ENCODE results near the gene MAP2K2.

Gene MAP2K2

GRCh38 chr19:4100647-4101495, 23.1 kb downstream of the MAP2K2 start:
- TF ChIP-seq ZFP3 (CRISPR knock-in tag; IDR thresholded peaks at IDR 0.05) (no peak), ZNF70 (CRISPR knock-in tag; IDR thresholded peaks at IDR 0.05) (no peak), TCF4 (CRISPR knock-in tag; IDR thresholded peaks at IDR 0.05; ENCODE audit: borderline replicate concordance) (no peak), ESRRG (CRISPR knock-in tag; IDR thresholded peaks at IDR 0.05) (no peak)
- no peak for ATAC-seq

GRCh38 chr19:4099041-4099764, 24.7 kb downstream of the MAP2K2 start:
- TF ChIP-seq TOX (CRISPR knock-in tag; IDR thresholded peaks at IDR 0.05; ENCODE audit: borderline replicate concordance) (no peak), GLIS3 (CRISPR knock-in tag; IDR thresholded peaks at IDR 0.05) (no peak), RARB (CRISPR knock-in tag; IDR thresholded peaks at IDR 0.05) (no peak), ZFP30 (CRISPR knock-in tag; IDR thresholded peaks at IDR 0.05) (no peak), ESRRG (CRISPR knock-in tag; IDR thresholded peaks at IDR 0.05) (no peak)
- no peak for ATAC-seq

- ATAC-seq: no peak
- TF ChIP-seq OSR1 (CRISPR knock-in tag; IDR thresholded peaks at IDR 0.05): no peak
- TF ChIP-seq BACH2 (CRISPR knock-in tag; IDR thresholded peaks at IDR 0.05; ENCODE audit: borderline replicate concordance): no peak
- no peak for TF ChIP-seq PPARA (CRISPR knock-in tag; IDR thresholded peaks at IDR 0.05; ENCODE audit: borderline replicate concordance)
- no peak for TF ChIP-seq ZFP3 (CRISPR knock-in tag; IDR thresholded peaks at IDR 0.05)
- no peak for TF ChIP-seq SNAI2 (CRISPR knock-in tag; IDR thresholded peaks at IDR 0.05)
- no peak for TF ChIP-seq CREB5 (CRISPR knock-in tag; IDR thresholded peaks at IDR 0.05; ENCODE audit: low read depth)
- TF ChIP-seq PATZ1 (CRISPR knock-in tag; IDR thresholded peaks at IDR 0.05; ENCODE audit: borderline replicate concordance): no peak
- TF ChIP-seq ZNF565 (CRISPR knock-in tag; conservative IDR thresholded peaks at IDR 0.05; ENCODE audit: low read depth): no peak
- TF ChIP-seq TSHZ2 (CRISPR knock-in tag; IDR thresholded peaks at IDR 0.05): no peak
- no peak for TF ChIP-seq ISL1 (CRISPR knock-in tag; IDR thresholded peaks at IDR 0.05)
- no peak for TF ChIP-seq TOX (CRISPR knock-in tag; IDR thresholded peaks at IDR 0.05; ENCODE audit: borderline replicate concordance)
- no peak for TF ChIP-seq CSRNP3 (CRISPR knock-in tag; IDR thresholded peaks at IDR 0.05)
- TF ChIP-seq ZNF8 (CRISPR knock-in tag; IDR thresholded peaks at IDR 0.05): no peak
- no peak for TF ChIP-seq RARB (CRISPR knock-in tag; IDR thresholded peaks at IDR 0.05)
- TF ChIP-seq POU6F1 (CRISPR knock-in tag; IDR thresholded peaks at IDR 0.05; ENCODE audit: borderline replicate concordance, low read depth): no peak
- TF ChIP-seq ZFP30 (CRISPR knock-in tag; IDR thresholded peaks at IDR 0.05): no peak
Observed at GRCh38 chr19:4098493-4098892, 25.4 kb downstream of the MAP2K2 start.
